ENCODE data around the gene ZNF217.
"Not testable (repeated sequence)": the region's sequence is repeated elsewhere in the genome, so short reads cannot be mapped to it uniquely, and the experiment has no call there.

ZNF217 gene

GRCh38 chr20:53597030-53597482, 3.4 kb upstream of the ZNF217 start:
- DNase-seq: no peak

GRCh38 chr20:53596189-53597001, 2.8 kb upstream of the ZNF217 start:
- peak in 1 of 5 experiments; percentile 57 for DNase-seq

DNA sequence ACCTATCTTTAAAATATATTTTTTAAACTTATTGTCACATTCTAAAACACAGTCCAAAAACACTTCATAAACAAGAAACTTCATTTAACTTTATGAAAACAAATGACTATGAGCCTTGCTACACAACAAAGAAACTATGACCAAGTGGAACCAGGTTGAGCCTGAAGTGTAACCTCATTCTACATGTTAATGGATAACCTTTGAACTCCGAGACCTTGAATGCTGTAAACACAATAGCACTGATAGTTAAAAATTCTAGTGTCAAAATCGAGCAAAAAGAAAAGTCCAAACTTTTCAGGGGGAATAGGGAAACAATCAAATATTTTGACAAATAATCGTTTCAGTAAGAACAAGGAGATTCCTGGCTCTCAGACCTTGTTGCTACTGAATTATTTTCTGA, 2.1 kb upstream of the ZNF217 start:
- peak in 1 of 5 experiments; percentile 60 for DNase-seq

DNA sequence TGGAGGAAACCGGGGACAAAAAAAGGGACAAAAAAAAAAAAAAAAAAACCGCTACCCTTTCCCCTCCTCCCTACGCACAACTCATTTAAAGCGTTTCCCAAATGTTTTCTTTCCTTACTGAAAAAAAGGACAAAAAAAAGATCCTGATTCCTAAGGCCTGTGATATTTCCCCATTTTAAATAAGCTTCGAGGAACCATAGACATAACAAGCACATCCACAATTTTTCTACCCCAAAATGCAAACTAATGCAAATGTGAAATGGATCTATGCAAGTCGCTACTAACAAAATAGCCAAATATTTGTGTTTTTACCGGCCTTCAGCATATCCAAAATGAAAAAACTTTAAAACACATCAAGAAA, 1.4 kb upstream of the ZNF217 start:
- DNase-seq: no peak

GRCh38 chr20:53594068-53595017, 704 bp upstream of the ZNF217 start:
- peak; percentile 93 to 100 (median 96) for DNase-seq

DNA sequence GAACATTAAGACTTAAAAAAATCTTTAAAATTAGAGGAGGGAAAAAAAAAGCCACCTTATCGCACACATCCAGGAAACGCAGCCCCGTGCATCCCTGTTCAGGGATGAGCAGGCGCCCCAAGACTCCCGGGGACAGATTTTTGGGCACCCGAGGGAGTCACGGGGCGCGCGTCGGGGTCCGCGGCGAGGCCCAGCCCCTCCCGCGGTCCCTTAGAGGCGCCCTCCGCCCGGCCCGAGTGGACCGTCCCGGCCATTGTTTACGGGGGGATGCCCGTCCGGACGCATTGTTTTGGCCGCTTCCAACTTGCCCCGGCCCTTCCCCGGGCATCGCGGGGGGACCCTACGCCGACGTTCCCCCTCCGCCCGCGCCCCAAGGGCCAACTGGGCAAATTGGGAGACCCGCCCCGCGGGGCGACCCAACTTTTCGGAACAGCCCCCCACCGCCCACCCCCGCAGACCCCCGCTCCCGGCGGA, 610 bp downstream of the ZNF217 start:
- DNase-seq: peak in 1 of 5 experiments; percentile 46

DNA sequence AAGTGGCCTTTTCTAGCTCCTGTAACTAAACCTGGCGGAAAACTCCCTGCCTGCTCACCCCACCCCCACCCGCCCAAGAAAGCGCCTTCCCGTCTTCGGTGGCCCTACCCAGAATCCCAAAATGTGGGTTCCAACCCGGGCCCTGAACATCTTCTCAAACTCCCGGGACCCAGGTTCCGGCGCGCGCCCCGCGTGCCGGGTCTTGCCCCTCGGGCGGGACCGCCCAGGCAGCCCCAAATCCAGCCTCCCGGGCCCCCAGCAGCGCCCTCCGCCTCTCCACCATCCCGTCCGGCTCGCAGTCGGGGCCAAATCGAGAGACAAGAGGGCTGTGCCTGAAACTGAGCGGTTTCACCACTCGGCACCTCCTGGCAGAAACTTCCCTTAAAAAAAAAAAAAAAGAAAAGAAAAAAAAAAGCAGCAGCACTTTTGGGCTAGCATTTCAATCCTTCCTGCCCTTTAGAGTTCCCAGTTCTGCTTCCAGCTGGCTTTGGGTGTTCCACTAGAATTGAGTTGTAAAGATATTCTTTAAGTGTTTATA, 1.1 kb downstream of the ZNF217 start:
- DNase-seq: peak in 3 of 5 experiments; percentile 39 to 75 (median 67)

GRCh38 chr20:53591941-53592441, 1.6 kb downstream of the ZNF217 start:
- DNase-seq: peak in 1 of 5 experiments; percentile 44

DNA sequence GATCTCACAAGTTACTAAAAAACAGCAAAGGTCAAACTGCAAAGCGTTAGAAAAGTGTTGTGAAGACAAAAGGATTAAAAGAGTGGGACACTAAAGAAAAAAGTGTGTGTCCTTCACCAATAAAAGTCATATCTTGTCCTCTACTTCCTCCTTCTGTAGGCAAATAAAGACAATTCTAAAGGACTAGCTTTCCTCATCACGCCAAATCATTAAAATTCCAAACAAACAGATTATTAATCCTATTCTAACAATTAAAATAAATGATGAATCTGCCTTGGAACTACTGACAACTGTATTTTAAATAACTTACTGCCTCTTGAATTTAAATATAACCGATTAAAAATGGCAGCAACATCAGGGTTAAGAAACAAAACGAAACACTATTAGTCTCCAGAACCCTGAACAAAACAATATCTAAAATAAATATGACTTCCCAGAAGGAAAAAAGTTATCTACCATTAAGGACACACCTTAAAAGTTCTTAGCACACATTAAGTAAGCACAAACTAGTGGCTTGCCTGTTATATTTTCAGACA, 2.4 kb downstream of the ZNF217 start:
- peak in 1 of 5 experiments; percentile 41 for DNase-seq

DNA sequence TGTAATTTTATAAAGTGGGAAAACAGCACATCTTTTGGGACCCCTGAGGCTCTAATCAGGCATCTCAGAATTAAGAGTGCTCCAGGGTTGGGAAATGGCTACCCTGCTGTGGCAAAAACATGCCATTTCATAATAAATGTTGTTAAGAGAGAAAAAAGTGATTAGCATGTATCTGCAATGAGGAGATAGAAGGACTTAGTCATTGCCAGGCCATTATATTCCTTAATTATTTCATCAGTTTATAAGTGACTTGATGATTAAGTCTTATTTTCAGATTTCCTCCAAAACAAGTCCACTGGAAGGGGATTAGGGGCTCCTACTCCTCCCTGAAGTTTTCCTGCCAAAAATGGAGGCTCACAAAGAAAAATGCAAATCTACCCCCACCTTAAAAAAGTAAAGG, 3.0 kb downstream of the ZNF217 start:
- not testable (repeated sequence) for DNase-seq

- not testable (repeated sequence) for DNase-seq
Observed at GRCh38 chr20:53590122-53590521, 3.5 kb downstream of the ZNF217 start.

DNA sequence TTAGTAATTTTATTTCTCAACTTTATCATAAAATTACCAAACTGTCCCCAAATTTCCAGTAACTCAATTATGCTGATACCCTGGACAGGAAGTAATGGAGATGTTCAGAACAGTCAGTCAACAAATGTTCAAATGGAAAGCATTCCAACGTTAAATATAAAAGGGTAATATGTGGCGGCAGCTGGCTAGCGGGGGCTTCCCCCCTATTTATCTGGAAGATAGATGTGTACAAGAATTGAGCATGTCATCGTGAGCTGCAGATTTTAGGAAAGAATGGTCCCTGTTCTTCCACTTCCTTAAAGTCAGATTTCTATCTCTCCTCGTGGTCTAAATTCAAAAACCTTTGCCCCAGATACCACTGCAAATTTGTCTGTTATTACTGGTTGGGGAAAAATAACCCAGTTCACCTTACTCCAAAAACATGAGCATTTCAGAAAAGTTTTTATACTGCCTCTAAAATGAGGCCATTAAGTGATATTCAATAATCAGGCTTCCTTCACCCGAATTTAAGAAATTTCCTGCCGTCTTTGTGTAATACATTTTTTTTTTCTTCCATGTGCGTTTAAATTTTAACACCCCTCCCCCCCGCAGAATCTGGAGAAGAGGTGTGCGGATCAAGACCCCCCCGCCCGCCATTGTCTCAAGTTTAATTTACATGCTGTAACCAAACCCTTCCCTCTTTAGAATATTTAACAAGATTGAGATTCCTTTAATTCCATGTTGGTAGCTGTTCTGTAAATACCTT, 4.1 kb downstream of the ZNF217 start:
- peak in 1 of 5 experiments; percentile 54 for DNase-seq

DNA sequence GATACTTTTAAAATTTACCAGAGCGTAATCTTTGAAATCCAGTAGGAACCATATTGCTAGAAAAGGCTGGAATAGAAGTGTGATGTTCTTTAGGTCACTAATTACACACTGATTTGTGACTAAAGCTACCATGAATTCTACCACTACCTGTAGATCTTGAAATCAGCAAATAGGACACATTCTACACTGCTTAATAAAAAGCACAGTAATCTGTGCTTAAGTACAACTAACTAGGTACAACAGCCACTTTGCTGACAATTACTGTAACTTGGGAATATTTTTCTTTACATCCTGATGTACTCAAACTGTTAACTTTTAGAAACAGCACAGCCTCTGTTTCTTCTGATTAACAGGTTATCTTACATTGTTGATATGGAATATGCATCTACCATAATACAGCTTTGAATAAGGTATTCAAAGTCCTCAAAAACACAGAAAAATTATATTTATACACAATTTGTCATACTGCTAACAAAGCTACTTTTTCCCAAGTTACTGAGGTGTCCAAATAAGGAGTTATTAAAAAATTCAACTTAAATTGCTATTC, 6.4 kb downstream of the ZNF217 start:
- not testable (repeated sequence) for DNase-seq

DNA sequence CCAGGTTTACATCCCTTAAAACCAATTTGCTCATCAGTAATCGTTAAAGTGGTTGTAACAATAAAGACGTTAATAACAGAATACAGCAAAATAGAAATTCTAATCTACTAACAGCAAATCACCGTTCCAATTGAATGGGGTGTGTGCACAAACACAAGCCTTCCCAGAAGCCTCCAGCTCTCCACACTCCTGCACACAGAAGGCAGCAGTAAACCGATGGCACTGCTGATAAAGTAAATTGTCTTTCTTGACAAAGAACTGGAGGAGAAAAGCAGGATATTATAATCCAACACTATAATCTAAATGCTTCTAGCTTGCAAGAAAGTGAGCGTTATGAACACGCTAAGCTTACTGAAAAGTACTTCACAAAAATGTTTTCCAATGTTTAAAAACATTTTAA, 7.0 kb downstream of the ZNF217 start:
- no peak for DNase-seq

GRCh38 chr20:53585910-53586309, 7.7 kb downstream of the ZNF217 start:
- not testable (repeated sequence) for DNase-seq

- DNase-seq: not testable (repeated sequence)
Observed at GRCh38 chr20:53585004-53585569, 8.6 kb downstream of the ZNF217 start.

DNA sequence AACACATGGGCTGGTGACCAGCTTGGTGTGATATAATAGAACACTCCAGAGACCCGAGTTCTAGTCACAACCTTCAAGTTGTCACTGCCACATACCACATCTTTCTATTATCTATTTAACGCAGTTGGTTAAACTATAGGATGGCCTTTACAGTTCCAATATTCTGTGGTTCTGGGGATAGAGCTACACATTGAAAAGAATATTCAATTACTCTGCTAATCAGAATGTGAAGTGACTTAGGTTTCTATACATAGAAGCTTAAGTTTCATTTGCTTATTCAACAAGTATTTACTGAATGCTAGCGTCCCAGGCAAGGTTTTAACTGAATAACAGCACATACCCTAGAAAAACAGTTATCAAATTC, 9.1 kb downstream of the ZNF217 start:
- DNase-seq: not testable (repeated sequence)

GRCh38 chr20:53583660-53584549, 9.7 kb downstream of the ZNF217 start:
- not testable (repeated sequence) for DNase-seq

GRCh38 chr20:53582574-53583351, 10.9 kb downstream of the ZNF217 start:
- peak in 3 of 5 experiments; percentile 31 to 79 (median 39) for DNase-seq
